PC-9 (cell line): Measurements from ENCODE around the gene DMBT1.

Source experiments
- EZH2 ChIP-seq: fragments of 200-600 bp; sonication (generic); IDR thresholded peaks from 2 replicates; pipeline ENCODE4 v1.8.0; 2017; ENCODE audit warnings: antibody characterized with exemption, low read depth
- TF ChIP-seq, protein P1 (sequence below): fragments of 200-600 bp; sonication (generic); conservative IDR thresholded peaks from 2 replicates; pipeline ENCODE4 v1.6.1; 2017; ENCODE audit warnings: mixed run types, antibody characterized with exemption, mild to moderate bottlenecking, moderate library complexity

DNA sequence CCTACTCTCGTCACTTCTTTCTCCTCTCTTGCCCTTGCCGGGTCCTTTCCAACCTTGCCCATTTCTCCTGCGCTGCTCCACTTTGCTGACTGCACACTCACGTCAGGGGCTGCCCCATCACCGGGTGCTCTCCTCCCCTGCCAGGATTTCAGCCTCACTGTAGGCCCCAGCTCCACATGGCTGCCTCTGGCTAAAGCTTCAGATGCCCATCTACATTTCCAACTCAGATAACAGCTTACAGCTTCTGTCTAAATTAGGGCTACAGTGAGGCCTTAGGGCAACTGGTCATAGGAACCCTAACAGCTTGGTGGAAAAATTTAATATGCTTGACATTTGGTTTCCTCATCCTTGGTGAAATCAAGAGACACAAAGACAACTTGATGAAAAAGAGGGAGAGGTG is 113.2 kb downstream of the DMBT1 start:
- TF ChIP-seq, protein P1, sequence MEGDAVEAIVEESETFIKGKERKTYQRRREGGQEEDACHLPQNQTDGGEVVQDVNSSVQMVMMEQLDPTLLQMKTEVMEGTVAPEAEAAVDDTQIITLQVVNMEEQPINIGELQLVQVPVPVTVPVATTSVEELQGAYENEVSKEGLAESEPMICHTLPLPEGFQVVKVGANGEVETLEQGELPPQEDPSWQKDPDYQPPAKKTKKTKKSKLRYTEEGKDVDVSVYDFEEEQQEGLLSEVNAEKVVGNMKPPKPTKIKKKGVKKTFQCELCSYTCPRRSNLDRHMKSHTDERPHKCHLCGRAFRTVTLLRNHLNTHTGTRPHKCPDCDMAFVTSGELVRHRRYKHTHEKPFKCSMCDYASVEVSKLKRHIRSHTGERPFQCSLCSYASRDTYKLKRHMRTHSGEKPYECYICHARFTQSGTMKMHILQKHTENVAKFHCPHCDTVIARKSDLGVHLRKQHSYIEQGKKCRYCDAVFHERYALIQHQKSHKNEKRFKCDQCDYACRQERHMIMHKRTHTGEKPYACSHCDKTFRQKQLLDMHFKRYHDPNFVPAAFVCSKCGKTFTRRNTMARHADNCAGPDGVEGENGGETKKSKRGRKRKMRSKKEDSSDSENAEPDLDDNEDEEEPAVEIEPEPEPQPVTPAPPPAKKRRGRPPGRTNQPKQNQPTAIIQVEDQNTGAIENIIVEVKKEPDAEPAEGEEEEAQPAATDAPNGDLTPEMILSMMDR: no peak
- no peak for TF ChIP-seq EZH2
